Renal cortex interstitium (tissue), 11 donors: ENCODE measurements around the gene JUND. TPM values are rescaled to one million over a fixed set of nuclear protein-coding genes. Genes with fewer than 3 reads are reported as not detected.

Experiments
- DNase-seq, 11 donors: peaks; one replicate each; pipeline ENCODE4 v3.0.0-alpha.2; 2013; ENCODE audit warnings: low read depth in 9 of 11, low spot score in 4 of 11; ENCODE audit errors: extremely low read depth in 1 of 11
- polyA plus RNA-seq, 3 donors: library from polyadenylated mRNA; unstranded; fragments of 120-200 nt; gene quantifications; one replicate each; pipeline ENCODE4 v1.2.1, GENCODE V29; 2013; ENCODE audit not compliant: insufficient read length in 3 of 3

The JUND gene
- polyA plus RNA-seq, 3 donors, result 71.4 to 135 (median 103) TPM

DNA sequence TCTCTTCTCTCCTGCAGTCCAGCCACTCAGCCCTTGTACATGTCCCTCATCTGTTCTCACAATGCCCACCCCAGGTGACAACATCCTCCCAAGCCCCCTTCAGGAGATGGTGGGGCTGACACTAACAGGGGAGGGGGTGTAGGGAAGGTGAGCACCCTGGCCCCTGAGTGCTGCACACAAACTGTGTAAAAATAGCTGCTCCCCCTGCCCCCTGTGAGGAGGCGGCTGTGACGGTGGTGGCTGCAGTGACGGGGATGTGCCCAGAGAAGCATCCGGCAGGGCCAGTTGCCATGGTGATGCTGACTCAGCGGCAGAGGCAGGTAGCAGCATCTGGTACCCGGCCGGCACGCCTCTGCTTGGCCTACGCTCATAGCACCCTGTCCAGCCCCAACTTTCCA is 13.0 kb upstream of the JUND start:
- DNase-seq, result no peak

GRCh38 chr19:18293642-18294466 is 12.4 kb upstream of the JUND start:
- no peak for DNase-seq

DNA sequence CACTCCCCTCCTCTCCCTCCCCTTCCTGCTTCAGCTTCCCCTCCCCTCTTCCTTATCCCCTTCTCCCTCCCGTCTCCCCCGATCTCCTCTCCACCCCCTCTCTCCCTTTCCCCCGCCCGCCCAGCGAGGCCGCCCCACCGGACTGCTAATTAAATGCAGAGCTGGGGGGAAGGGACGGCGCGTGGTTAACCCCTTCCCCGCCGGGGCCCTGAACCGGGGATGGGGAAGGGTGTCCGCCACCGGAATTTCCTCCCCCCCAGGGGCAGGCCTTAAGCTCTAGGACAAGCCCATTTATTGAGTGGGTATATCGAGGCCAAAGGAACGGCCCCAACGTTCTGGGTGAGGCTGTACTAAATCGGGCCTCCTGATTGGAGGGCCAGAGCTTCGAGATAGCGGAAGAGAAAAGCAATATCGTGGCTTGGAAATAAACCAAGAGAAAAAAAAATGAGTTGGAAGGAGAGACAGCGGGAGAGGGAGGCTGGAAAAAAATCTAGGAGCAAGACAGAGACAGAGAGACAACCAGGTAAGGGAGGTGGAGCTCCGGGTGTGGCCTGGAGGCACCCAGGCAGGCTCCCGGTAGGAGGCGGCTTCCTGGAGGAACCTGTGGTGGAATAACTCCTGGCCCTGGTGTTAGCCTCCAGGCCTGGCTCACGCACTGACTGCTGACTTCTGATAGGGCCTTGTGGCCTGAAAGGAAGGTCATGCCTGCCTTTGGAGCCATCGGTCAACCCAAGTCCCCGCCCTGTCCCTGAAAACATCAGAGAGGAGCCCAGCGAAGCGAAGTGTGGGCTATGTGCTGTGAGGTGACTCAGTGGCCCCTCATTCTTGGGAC is 11.6 kb upstream of the JUND start:
- DNase-seq, result peak in 5 of 11 donors; percentile 76 to 86 (median 79)

DNA sequence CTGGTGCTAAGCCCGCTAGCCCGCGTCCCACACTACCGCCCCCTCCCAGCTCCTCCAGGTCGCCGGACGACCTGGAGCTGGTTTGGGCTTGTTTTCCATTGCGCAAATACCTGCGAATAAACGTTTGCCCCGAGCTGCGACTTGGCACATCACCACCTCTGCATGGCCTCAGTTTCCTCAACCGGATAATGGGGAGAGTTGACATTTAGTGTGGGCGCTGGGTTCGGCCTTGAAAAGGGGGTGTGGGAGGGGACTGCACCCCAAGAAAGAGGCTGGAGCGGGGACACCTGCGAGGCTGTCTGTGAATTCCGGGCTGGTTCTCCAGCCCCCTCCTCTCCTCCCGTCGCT is 11.0 kb upstream of the JUND start:
- DNase-seq, result no peak

- peak in 8 of 11 donors; percentile 80 to 88 (median 83) for DNase-seq
These were observed 10.4 kb upstream of the JUND start for GRCh38 chr19:18291590-18292461.

GRCh38 chr19:18291019-18291524 is 9.7 kb upstream of the JUND start:
- DNase-seq, result no peak

- DNase-seq, result no peak
These were observed 9.0 kb upstream of the JUND start for GRCh38 chr19:18290302-18291018.

DNA sequence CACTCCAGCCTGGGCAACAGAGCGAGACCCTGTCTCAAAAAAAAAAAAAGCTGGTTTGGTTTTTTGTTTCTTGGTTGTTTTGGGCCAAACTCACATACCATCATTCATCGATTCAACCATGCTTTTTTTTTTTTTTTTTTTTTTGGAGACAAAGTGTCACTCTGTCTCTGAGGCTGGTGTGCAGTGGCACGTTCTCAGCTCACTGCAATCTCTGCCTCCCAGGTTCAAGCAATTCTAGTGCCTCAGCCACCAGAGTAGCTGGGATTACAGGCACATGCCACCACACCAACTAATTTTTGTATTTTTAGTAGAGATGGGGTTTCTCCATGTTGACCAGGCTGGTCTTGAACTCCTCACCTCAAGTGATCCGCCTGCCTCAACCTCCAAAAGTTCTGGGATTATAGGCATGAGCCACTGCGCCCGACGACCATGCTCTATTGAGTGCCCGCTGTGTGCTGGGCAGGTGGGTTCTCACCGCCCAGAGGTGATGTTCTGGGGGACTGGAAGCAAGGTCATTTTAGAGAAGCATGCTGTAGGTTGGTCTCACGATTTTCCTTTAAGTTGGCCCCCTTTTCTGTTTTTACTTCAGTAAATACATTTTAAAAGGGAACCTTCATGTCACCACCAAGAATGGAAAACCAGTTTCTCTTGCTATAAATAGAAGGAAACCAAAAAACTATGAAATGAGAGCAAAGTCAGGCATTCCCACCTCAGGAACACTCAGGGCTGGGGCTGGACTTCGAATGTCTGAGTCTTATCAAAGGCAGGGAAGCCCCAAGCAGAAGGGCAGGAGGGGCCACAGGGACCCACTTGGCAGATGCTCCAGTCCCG is 8.3 kb upstream of the JUND start:
- DNase-seq, result no peak

DNA sequence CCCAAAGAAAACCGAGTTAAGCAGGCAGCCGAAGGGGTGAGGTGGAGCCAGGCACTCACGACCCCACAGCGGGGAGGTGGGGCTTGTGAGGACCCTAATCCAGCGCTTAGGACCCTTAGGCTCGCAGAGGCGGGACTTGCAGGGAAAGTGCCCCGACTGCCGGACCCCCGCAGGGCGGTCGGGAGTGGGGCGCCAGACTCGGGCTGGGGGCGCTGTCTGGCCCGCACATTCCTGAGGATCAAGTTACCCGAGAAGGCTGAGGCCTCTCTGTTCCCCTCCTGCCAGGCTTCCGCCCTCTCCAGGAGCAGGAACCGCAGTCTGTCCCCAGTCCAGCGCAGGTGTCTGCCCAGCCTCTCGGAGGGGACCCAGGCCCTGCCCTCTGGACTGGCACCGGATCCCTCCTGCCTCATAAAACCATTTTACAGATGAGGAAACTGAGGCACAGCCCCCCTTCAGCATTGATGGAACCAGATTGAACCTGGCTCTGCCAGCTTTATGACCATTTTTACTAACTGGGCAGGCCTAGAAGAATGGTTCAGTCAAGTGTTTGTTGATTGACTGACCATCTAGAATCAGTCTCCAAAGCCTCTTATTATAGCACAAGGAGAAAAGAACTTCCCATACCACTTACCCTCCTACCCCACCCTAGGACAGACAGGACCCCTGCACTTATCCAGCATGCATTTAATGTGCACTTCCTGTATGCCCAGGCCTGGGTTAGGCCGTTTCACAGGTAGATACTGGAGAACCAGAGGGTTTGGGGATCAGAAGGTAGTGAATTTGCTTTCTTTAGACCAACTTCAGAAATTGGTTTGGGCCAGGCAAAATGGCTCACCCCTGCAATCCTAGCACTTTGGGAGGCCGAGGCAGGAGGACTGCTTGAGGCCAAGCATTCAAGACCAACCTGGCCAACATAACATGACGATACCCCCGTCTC is 6.7 kb upstream of the JUND start:
- DNase-seq, result no peak

- DNase-seq, result no peak
These were observed 5.7 kb upstream of the JUND start for GRCh38 chr19:18286973-18287635.

DNA sequence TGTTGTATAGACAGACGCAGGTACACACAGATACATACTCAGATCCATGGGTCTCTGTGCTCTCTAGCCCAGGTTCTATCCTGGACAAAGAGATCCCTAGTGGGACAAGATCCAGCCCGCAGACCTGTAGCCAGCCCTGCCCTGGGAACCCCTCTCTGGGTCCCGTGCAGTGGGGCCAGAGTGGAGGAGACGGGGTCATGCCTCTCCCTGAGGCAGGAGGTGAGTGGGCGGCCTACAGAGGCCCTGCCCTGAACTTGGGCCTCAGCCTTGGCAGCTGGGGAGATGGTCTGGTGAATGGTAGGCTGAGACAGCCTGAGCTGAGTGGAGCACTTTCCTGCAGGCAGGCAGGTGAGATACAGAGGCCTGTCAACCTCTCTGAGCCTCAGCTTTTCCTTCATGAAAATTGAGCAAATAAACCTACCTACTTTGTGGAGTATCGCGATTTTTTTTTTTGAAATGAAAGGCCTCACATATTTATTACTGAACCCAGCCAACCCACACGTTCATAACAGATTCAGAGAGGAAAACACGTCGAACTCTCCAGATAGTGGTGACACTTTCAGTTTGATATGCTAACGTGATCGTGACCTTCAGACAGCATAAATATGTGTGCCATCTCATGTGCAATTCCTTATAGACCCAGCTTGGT is 3.4 kb upstream of the JUND start:
- DNase-seq, result no peak

- no peak for DNase-seq
These were observed 1.9 kb upstream of the JUND start for GRCh38 chr19:18283338-18283737.

- no peak for DNase-seq
These were observed 1.3 kb upstream of the JUND start for GRCh38 chr19:18282788-18283141.

- DNase-seq, result peak in 6 of 11 donors; percentile 73 to 91 (median 87)
These were observed 782 bp upstream of the JUND start for GRCh38 chr19:18282021-18282787.
